Neural progenitor cell (in vitro differentiated cells): ENCODE results near the gene LMCD1. TPM values are rescaled to one million over a fixed set of nuclear protein-coding genes. Genes with fewer than 3 reads are reported as not detected.

Experiments
- DNase-seq: peaks from one replicate; pipeline ENCODE4 v3.0.0-alpha.2; 2016; ENCODE audit warnings: low spot score
- H2AFZ ChIP-seq: fragments of 200-600 bp; sonication (generic); replicated peaks from 2 replicates; pipeline ENCODE4 v1.6.1; 2016; ENCODE audit warnings: antibody characterized with exemption
- H3F3A ChIP-seq: fragments of 200-600 bp; sonication (generic); 2 replicates; pipeline ENCODE4 v1.6.1; 2016; ENCODE audit warnings: antibody characterized with exemption, low read depth
- H3K27ac ChIP-seq: fragments of 200-600 bp; sonication (generic); 2 replicates; pipeline ENCODE4 v1.5.1; 2016; ENCODE audit warnings: mild to moderate bottlenecking
- H3K27me3 ChIP-seq: fragments of 200-600 bp; sonication (generic); 2 replicates; pipeline ENCODE4 v1.6.1; 2016; ENCODE audit warnings: mild to moderate bottlenecking, moderate library complexity
- H3K36me3 ChIP-seq: fragments of 200-600 bp; sonication (generic); 2 replicates; pipeline ENCODE4 v1.5.1; 2016
- H3K4me1 ChIP-seq: fragments of 200-600 bp; sonication (generic); 2 replicates; pipeline ENCODE4 v1.6.1; 2016; ENCODE audit warnings: mixed run types
- H3K4me2 ChIP-seq: fragments of 200-600 bp; sonication (generic); 2 replicates; pipeline ENCODE4 v1.6.1; 2016
- H3K4me3 ChIP-seq: fragments of 200-600 bp; sonication (generic); 2 replicates; pipeline ENCODE4 v1.5.1; 2016
- H3K79me2 ChIP-seq: fragments of 200-600 bp; sonication (generic); 2 replicates; pipeline ENCODE4 v1.6.1; 2016; ENCODE audit warnings: low read depth
- H3K9ac ChIP-seq: fragments of 200-600 bp; sonication (generic); 2 replicates; pipeline ENCODE4 v1.6.1; 2016
- H3K9me3 ChIP-seq: fragments of 200-600 bp; sonication (generic); 2 replicates; pipeline ENCODE4 v1.5.1; 2016; ENCODE audit warnings: low read depth
- H4K20me1 ChIP-seq: fragments of 200-600 bp; sonication (generic); 2 replicates; pipeline ENCODE4 v1.6.1; 2016; ENCODE audit warnings: low read depth
- H3K27ac Mint-ChIP-seq: 3 replicates; pipeline ENCODE4 v1.8.0; 2021; ENCODE audit warnings: mixed read lengths
- H3K27me3 Mint-ChIP-seq: 2 replicates; pipeline ENCODE4 v1.8.0; 2022; ENCODE audit warnings: low read depth, mild to moderate bottlenecking, inconsistent platforms, moderate library complexity, mixed read lengths; ENCODE audit not compliant: insufficient read depth
- H3K36me3 Mint-ChIP-seq: 3 replicates; pipeline ENCODE4 v1.8.0; 2021; ENCODE audit warnings: mixed read lengths
- H3K4me1 Mint-ChIP-seq: 3 replicates; pipeline ENCODE4 v1.8.0; 2021; ENCODE audit warnings: mixed read lengths
- H3K4me3 Mint-ChIP-seq: 3 replicates; pipeline ENCODE4 v1.8.0; 2021; ENCODE audit warnings: mild to moderate bottlenecking, moderate library complexity, mixed read lengths
- H3K9me3 Mint-ChIP-seq: 3 replicates; pipeline ENCODE4 v1.8.0; 2020; ENCODE audit warnings: mixed read lengths
- EZH2 ChIP-seq: fragments of 200-600 bp; sonication (generic); IDR thresholded peaks from 2 replicates; pipeline ENCODE4 v1.6.1; 2017; ENCODE audit warnings: antibody characterized with exemption, mild to moderate bottlenecking, moderate library complexity
- EZH2phosphoT487 ChIP-seq: fragments of 200-600 bp; sonication (generic); IDR thresholded peaks from 2 replicates; pipeline ENCODE4 v1.6.1; 2017; ENCODE audit warnings: antibody characterized with exemption
- total RNA-seq: library from RNA; depleted of rRNA; stranded (reverse); fragments of >200 nt; gene quantifications from 2 replicates; pipeline ENCODE4 v1.2.3, GENCODE V29; 2015; ENCODE audit warnings: low replicate concordance
- TF ChIP-seq, protein P1 (sequence below): fragments of 200-600 bp; sonication (generic); IDR thresholded peaks from 2 replicates; pipeline ENCODE4 v1.5.1; 2017; ENCODE audit warnings: antibody characterized with exemption, mild to moderate bottlenecking

Gene LMCD1
- total RNA-seq, 1 donor from 2014 or later, result not detected

DNA sequence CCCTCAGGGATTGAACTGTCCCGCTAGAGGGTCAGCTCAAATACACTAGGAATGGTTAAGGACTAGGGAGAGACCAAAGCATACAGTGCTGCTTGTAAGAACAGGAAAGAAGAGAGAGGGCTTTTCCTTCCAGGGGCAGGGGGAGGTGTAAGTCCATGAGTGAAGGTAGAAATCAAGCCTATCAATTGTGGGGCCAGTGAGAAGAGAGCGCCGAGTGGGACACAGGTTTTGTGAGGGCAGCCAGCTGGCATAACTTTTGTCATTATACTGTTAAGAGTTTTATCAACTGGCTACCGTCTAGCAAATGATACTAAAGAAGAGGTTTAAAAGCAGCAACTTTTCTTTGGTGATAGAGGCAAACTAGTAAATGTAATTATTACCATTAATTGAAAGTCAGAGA lies 45.0 kb downstream of the LMCD1 start:
- H3K27ac ChIP-seq, result no peak overlapping the region
- peaks cover 11% of the 10 kb centered on the region for H3K4me1 Mint-ChIP-seq
- H3K4me3 Mint-ChIP-seq, result no peak overlapping the region
- DNase-seq, result no peak
- H3K27ac Mint-ChIP-seq, result no peak overlapping the region
- peaks cover 10% of the 10 kb centered on the region for H3K27me3 Mint-ChIP-seq
- H3K36me3 ChIP-seq, result no peaks in the 10 kb centered on the region
- no peaks in the 10 kb centered on the region for H3F3A ChIP-seq
- no peaks in the 10 kb centered on the region for H3K9me3 ChIP-seq
- no peak overlapping the region for H2AFZ ChIP-seq
- no peak overlapping the region for H3K9ac ChIP-seq
- H3K36me3 Mint-ChIP-seq, result peaks cover 7% of the 10 kb centered on the region
- no peaks in the 10 kb centered on the region for H4K20me1 ChIP-seq
- H3K9me3 Mint-ChIP-seq, result no peaks in the 10 kb centered on the region
- H3K4me3 ChIP-seq, result no peak overlapping the region
- H3K4me2 ChIP-seq, result no peak overlapping the region
- H3K4me1 ChIP-seq, result no peaks in the 10 kb centered on the region
- H3K27me3 ChIP-seq, result no peaks in the 10 kb centered on the region
- TF ChIP-seq EZH2 (no peak), EZH2phosphoT487 (no peak)
- TF ChIP-seq, protein P1, sequence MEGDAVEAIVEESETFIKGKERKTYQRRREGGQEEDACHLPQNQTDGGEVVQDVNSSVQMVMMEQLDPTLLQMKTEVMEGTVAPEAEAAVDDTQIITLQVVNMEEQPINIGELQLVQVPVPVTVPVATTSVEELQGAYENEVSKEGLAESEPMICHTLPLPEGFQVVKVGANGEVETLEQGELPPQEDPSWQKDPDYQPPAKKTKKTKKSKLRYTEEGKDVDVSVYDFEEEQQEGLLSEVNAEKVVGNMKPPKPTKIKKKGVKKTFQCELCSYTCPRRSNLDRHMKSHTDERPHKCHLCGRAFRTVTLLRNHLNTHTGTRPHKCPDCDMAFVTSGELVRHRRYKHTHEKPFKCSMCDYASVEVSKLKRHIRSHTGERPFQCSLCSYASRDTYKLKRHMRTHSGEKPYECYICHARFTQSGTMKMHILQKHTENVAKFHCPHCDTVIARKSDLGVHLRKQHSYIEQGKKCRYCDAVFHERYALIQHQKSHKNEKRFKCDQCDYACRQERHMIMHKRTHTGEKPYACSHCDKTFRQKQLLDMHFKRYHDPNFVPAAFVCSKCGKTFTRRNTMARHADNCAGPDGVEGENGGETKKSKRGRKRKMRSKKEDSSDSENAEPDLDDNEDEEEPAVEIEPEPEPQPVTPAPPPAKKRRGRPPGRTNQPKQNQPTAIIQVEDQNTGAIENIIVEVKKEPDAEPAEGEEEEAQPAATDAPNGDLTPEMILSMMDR, result no peak
- no peaks in the 10 kb centered on the region for H3K79me2 ChIP-seq

- Histone ChIP-seq H3K4me1 (no peaks in the 10 kb centered on the region), H3K36me3 (no peaks in the 10 kb centered on the region), H3F3A (no peaks in the 10 kb centered on the region), H3K27me3 (no peaks in the 10 kb centered on the region), H3K27ac (no peak overlapping the region), H3K9me3 (no peaks in the 10 kb centered on the region), H2AFZ (no peak overlapping the region), H3K9ac (no peak overlapping the region), H3K4me2 (no peak overlapping the region), H3K79me2 (no peaks in the 10 kb centered on the region), H3K4me3 (no peak overlapping the region), H4K20me1 (no peaks in the 10 kb centered on the region)
- Mint-ChIP-seq H3K4me1 (peaks cover 10% of the 10 kb centered on the region), H3K4me3 (no peak overlapping the region), H3K27ac (peak overlapping the region; percentile 90), H3K36me3 (peaks cover 5% of the 10 kb centered on the region), H3K9me3 (no peaks in the 10 kb centered on the region), H3K27me3 (peaks cover 6% of the 10 kb centered on the region)
- TF ChIP-seq EZH2phosphoT487 (no peak), EZH2 (no peak)
- TF ChIP-seq, protein P1, result no peak
- no peak for DNase-seq
Measured at GRCh38 chr3:8548502-8549275, 47.1 kb downstream of the LMCD1 start.

- Histone ChIP-seq H2AFZ (no peak overlapping the region), H3K27me3 (no peaks in the 10 kb centered on the region), H3F3A (no peaks in the 10 kb centered on the region), H3K4me3 (no peak overlapping the region), H4K20me1 (no peaks in the 10 kb centered on the region), H3K9me3 (no peaks in the 10 kb centered on the region), H3K9ac (no peak overlapping the region), H3K79me2 (no peaks in the 10 kb centered on the region), H3K4me1 (no peaks in the 10 kb centered on the region), H3K4me2 (no peak overlapping the region), H3K27ac (no peak overlapping the region), H3K36me3 (no peaks in the 10 kb centered on the region)
- Mint-ChIP-seq H3K4me3 (no peak overlapping the region), H3K27ac (no peak overlapping the region), H3K36me3 (peaks cover 5% of the 10 kb centered on the region), H3K27me3 (peaks cover 6% of the 10 kb centered on the region), H3K9me3 (no peaks in the 10 kb centered on the region), H3K4me1 (peaks cover 14% of the 10 kb centered on the region)
- TF ChIP-seq EZH2phosphoT487 (no peak), EZH2 (no peak)
- TF ChIP-seq, protein P1, result no peak
- no peak for DNase-seq
Measured at GRCh38 chr3:8549354-8549753, 47.7 kb downstream of the LMCD1 start.
